OCI-LY7 (cell line): ENCODE measurements around the gene LHPP. TPM values are rescaled to one million over a fixed set of nuclear protein-coding genes. Genes with fewer than 3 reads are reported as not detected.

Experiments
- BruUV-seq: library from RNA; stranded (reverse); fragments of 400-500 nt; replicated peaks from 2 replicates; lab custom pipeline; 2021; lab: Mats Ljungman, UMichigan
- CTCF ChIA-PET: fragments of 300-600 bp; sonication (Branson Sonifier 250); formaldehyde crosslinking; loops from one replicate; lab custom pipeline; 2022; ENCODE audit warnings: antibody characterized with exemption; ENCODE audit not compliant: unreplicated experiment; lab: Charles Lee
- POLR2A ChIA-PET: fragments of 300-600 bp; sonication (Branson Sonifier 250); formaldehyde crosslinking; loops from one replicate; lab custom pipeline; 2022; ENCODE audit warnings: antibody characterized with exemption; lab: Charles Lee
- DNase-seq: peaks from one replicate; pipeline ENCODE4 v3.0.0-alpha.2; 2015; ENCODE audit warnings: low spot score
- H2AFZ ChIP-seq: fragments of 200-600 bp; sonication (generic), shearing (Covaris generic); 2 replicates; pipeline ENCODE4 v1.6.1; 2014; ENCODE audit warnings: mild to moderate bottlenecking, antibody characterized with exemption, low read length, moderate library complexity
- H3K27ac ChIP-seq: fragments of 200-600 bp; sonication (generic); 2 replicates; pipeline ENCODE4 v1.5.1; 2014; ENCODE audit warnings: mixed run types, low read depth, mild to moderate bottlenecking, moderate library complexity, low read length, inconsistent platforms; ENCODE audit not compliant: poor library complexity, severe bottlenecking
- H3K36me3 ChIP-seq: fragments of 200-600 bp; sonication (generic); 2 replicates; pipeline ENCODE4 v1.6.1; 2014; ENCODE audit warnings: mild to moderate bottlenecking, antibody characterized with exemption, low read length, moderate library complexity, mixed read lengths; ENCODE audit not compliant: insufficient read depth
- H3K4me1 ChIP-seq: fragments of 200-600 bp; sonication (generic); 2 replicates; pipeline ENCODE4 v1.5.1; 2014; ENCODE audit warnings: mild to moderate bottlenecking, low read length; ENCODE audit not compliant: insufficient read depth, poor library complexity, severe bottlenecking
- H3K4me2 ChIP-seq: fragments of 200-600 bp; sonication (generic); 2 replicates; pipeline ENCODE4 v1.6.1; 2014; ENCODE audit warnings: mild to moderate bottlenecking, low read length
- H3K4me3 ChIP-seq: fragments of 200-600 bp; sonication (generic); 2 replicates; pipeline ENCODE4 v1.5.1; 2014; ENCODE audit warnings: mild to moderate bottlenecking, low read depth, low read length; ENCODE audit not compliant: poor library complexity, severe bottlenecking
- H3K79me2 ChIP-seq: fragments of 200-600 bp; sonication (generic); 2 replicates; pipeline ENCODE4 v1.6.1; 2016; ENCODE audit warnings: low read depth, mild to moderate bottlenecking, low read length, moderate library complexity, mixed read lengths; ENCODE audit not compliant: insufficient read depth
- H3K9me2 ChIP-seq: fragments of 200-600 bp; sonication (generic); 2 replicates; pipeline ENCODE4 v1.6.1; 2016; ENCODE audit warnings: mild to moderate bottlenecking, low read length, mixed read lengths; ENCODE audit not compliant: insufficient read depth
- H3K9me3 ChIP-seq: fragments of 200-600 bp; sonication (generic); 2 replicates; pipeline ENCODE4 v1.6.1; 2014; ENCODE audit warnings: mild to moderate bottlenecking, mixed run types, low read length, mixed read lengths
- H4K20me1 ChIP-seq: fragments of 200-600 bp; sonication (generic); 2 replicates; pipeline ENCODE4 v1.6.1; 2014; ENCODE audit warnings: mild to moderate bottlenecking, antibody characterized with exemption, low read length, moderate library complexity, mixed read lengths; ENCODE audit not compliant: insufficient read depth
- EZH2phosphoT487 ChIP-seq: fragments of 200-600 bp; sonication (generic); IDR thresholded peaks from 2 replicates; pipeline ENCODE4 v1.6.1; 2018; ENCODE audit warnings: low read depth, borderline replicate concordance, mild to moderate bottlenecking, mixed run types, antibody characterized with exemption, low read length, moderate library complexity, mixed read lengths
- intact Hi-C: fragments of 100-400 bp; cut with micrococcal nuclease; formaldehyde crosslinking; loops from one replicate; pipeline ENCODE4 v1.10.0; 2022; ENCODE audit not compliant: unreplicated experiment
- total RNA-seq, 2 experiments: library from RNA; depleted of rRNA in 1 of 2; stranded (reverse); fragments of >200 nt in 1 of 2; shearing (Covaris generic) in 1 of 2; gene quantifications; 2 replicates each; pipeline ENCODE4 v1.2.3, GENCODE V29; 2014 to 2022
- TF ChIP-seq, protein P1 (sequence below): fragments of 200-600 bp; sonication (generic); conservative IDR thresholded peaks from 2 replicates; pipeline ENCODE4 v1.5.1; 2014; ENCODE audit warnings: mild to moderate bottlenecking, antibody characterized with exemption, low read length, moderate library complexity, mixed read lengths

Gene LHPP
- total RNA-seq, 2 experiments from 2014 or later: 30.3 to 65.2 TPM

DNA sequence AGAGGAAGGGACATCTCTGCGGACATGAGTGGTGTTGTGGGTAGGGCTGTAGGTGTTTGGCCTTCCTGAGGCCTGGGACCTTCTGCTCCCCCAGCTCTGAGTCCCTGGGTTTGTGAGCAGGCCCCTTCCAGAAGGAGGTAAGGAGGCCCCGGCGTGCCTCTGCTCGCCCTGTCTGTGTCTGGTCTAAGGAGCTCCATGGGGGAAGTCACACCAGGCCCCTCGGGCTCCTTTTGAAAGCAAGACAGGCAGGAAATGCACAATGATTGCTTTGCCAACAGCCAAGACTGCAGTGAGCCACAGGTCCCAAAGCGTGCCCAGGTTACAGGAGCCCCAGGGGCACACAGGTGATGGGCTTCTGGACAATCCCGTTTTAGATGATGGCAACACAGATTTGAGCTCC lies 193.1 kb downstream of the LHPP start:
- H4K20me1 ChIP-seq: no peaks in the 10 kb centered on the region
- H3K36me3 ChIP-seq: peaks cover 57% of the 10 kb centered on the region; the same call in 1 of the 2 replicates
- H3K4me1 ChIP-seq: peaks cover under 1% of the 10 kb centered on the region
- H3K9me3 ChIP-seq: no peaks in the 10 kb centered on the region
- DNase-seq: no peak
- TF ChIP-seq, protein P1, sequence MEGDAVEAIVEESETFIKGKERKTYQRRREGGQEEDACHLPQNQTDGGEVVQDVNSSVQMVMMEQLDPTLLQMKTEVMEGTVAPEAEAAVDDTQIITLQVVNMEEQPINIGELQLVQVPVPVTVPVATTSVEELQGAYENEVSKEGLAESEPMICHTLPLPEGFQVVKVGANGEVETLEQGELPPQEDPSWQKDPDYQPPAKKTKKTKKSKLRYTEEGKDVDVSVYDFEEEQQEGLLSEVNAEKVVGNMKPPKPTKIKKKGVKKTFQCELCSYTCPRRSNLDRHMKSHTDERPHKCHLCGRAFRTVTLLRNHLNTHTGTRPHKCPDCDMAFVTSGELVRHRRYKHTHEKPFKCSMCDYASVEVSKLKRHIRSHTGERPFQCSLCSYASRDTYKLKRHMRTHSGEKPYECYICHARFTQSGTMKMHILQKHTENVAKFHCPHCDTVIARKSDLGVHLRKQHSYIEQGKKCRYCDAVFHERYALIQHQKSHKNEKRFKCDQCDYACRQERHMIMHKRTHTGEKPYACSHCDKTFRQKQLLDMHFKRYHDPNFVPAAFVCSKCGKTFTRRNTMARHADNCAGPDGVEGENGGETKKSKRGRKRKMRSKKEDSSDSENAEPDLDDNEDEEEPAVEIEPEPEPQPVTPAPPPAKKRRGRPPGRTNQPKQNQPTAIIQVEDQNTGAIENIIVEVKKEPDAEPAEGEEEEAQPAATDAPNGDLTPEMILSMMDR: no peak
- no peak for TF ChIP-seq EZH2phosphoT487
- POLR2A ChIA-PET: no interaction called here
- no peak overlapping the region for H3K4me3 ChIP-seq
- no TSS peak for BruUV-seq
- H3K9me2 ChIP-seq: no peaks in the 10 kb centered on the region
- CTCF ChIA-PET: no interaction called here
- peaks cover 5% of the 10 kb centered on the region; the same call in 1 of the 2 replicates for H3K79me2 ChIP-seq
- H3K27ac ChIP-seq: no peak overlapping the region
- H3K4me2 ChIP-seq: no peak overlapping the region
- intact Hi-C loops: no loop called here
- H2AFZ ChIP-seq: no peak overlapping the region

- TF ChIP-seq, protein P1: no peak
- Histone ChIP-seq H3K27ac (no peak overlapping the region), H3K4me3 (no peak overlapping the region), H3K4me2 (no peak overlapping the region), H2AFZ (no peak overlapping the region), H3K79me2 (peaks cover 5% of the 10 kb centered on the region; the same call in 1 of the 2 replicates), H3K36me3 (peaks cover 58% of the 10 kb centered on the region; the same call in 1 of the 2 replicates), H4K20me1 (no peaks in the 10 kb centered on the region), H3K9me3 (no peaks in the 10 kb centered on the region), H3K9me2 (no peaks in the 10 kb centered on the region), H3K4me1 (no peaks in the 10 kb centered on the region)
- ChIA-PET POLR2A (no interaction called here), CTCF (no interaction called here)
- no TSS peak for BruUV-seq
- intact Hi-C loops: no loop called here
- DNase-seq: no peak
Observed at GRCh38 chr10:124655191-124656112, 193.8 kb downstream of the LHPP start.

DNA sequence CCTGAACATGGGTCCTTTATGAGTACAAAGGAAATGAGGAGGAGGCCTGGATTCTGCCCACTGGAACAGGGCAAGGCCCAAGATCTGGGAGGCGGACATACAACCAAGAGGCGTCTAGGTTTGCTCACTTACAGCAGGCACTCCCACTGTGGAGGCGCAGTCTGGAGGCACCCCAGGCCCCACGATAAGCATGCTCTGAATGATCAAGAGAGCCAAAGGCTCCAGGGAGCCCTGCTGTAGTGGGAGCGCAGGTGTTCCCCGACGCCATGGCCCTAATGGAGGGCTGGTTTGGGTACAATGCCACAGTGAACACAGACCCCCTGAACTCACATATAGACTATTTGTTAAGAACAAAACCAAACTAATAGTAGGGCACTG lies 194.5 kb downstream of the LHPP start:
- Histone ChIP-seq H3K4me1 (no peaks in the 10 kb centered on the region), H3K27ac (no peak overlapping the region), H2AFZ (no peak overlapping the region), H3K4me3 (no peak overlapping the region), H3K4me2 (no peak overlapping the region), H3K9me2 (no peaks in the 10 kb centered on the region), H3K9me3 (no peaks in the 10 kb centered on the region), H3K36me3 (peaks cover 62% of the 10 kb centered on the region; the same call in 1 of the 2 replicates), H4K20me1 (no peaks in the 10 kb centered on the region), H3K79me2 (peaks cover 5% of the 10 kb centered on the region; the same call in 1 of the 2 replicates)
- no TSS peak for BruUV-seq
- intact Hi-C loops: no loop called here
- CTCF ChIA-PET: no interaction called here
- POLR2A ChIA-PET: no interaction called here
- TF ChIP-seq, protein P1: no peak
- no peak for TF ChIP-seq EZH2phosphoT487
- DNase-seq: no peak
